Measurements from ENCODE around the gene WDR90.

Gene WDR90

DNA sequence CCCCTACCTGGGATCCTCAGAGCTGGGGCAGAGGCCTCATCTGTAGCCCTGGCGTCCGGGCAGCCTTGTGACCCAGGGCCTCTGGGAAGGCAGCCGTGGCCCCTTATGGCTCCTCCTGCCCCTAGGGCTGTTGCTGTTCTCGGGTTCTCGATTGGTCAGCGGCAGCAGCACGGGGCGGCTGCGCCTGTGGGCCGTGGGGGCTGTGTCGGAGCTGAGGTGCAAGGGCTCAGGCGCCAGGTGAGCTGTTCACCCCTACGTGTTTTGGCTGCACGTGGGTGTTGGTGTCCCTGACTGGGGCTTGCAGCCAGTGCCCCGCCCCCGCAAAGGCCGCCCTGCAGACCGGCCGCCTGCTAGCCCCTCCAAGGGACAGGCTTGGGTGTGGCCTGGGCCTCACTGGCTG is 12.9 kb downstream of the WDR90 start:
- DNase-seq, result no peak

DNA sequence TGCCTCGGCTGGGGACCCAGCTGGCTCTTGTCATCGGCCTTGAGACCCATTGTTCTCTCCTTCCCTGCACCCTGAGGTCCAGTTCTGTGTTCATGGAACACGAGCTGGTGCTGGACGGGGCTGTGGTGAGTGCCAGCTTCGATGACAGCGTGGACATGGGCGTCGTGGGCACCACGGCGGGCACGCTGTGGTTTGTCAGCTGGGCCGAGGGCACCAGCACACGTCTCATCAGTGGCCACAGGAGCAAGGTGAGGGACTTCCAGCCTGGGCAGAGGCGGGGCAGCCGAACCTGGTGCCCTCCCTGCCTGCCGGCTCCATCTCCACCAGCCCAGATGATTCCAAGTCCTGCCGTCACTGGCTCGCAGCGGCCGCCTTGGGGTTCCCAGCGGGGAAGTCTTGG is 13.4 kb downstream of the WDR90 start:
- DNase-seq, result no peak

DNA sequence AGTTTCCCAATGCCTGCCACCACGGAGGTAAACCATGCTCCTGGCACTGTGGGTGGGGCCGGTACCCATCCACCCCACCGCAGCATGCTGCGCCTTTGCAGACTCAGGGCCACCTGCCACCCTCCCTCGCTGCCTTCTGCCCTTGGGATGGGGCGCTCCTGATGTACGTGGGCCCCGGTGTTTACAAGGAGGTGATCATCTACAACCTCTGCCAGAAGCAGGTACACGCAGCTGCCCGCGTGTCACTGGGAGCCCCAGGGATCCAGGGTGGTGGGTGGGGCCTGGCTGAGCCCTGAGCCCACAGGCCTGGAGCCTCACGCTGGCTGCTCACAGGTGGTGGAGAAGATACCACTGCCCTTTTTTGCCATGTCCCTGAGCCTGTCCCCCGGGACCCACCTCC is 17.4 kb downstream of the WDR90 start:
- no peak for DNase-seq

DNA sequence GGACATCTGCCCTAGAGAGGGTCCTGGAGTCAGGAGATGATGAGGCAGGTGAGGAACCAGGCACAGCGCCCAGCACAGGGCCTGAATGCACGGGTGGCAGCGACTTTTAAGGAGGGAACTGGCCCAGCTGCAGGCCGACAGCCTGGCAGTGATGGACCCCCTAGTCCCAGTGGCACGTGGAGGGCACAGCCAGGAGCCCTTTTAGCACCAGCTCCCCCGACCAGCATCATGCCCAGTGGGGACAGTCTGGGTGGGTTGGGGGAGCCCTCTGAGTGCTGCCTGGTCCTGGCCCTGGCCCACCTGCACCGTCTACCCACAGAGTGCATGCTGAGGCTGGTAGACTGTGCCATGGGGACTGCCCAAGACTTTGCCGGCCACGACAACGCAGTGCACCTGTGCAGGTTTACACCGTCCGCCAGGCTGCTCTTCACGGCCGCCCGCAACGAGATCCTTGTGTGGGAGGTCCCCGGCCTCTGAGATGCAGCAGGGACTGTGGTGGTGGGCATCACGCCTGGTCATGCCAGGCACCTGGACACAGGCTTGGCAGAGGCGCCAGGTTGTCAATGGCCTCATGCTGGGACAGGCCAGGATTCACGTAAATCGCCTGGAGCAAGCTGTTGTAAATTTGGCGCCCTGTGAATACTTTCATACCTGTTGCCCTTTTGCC is 18.1 kb downstream of the WDR90 start:
- DNase-seq, result no peak

DNA sequence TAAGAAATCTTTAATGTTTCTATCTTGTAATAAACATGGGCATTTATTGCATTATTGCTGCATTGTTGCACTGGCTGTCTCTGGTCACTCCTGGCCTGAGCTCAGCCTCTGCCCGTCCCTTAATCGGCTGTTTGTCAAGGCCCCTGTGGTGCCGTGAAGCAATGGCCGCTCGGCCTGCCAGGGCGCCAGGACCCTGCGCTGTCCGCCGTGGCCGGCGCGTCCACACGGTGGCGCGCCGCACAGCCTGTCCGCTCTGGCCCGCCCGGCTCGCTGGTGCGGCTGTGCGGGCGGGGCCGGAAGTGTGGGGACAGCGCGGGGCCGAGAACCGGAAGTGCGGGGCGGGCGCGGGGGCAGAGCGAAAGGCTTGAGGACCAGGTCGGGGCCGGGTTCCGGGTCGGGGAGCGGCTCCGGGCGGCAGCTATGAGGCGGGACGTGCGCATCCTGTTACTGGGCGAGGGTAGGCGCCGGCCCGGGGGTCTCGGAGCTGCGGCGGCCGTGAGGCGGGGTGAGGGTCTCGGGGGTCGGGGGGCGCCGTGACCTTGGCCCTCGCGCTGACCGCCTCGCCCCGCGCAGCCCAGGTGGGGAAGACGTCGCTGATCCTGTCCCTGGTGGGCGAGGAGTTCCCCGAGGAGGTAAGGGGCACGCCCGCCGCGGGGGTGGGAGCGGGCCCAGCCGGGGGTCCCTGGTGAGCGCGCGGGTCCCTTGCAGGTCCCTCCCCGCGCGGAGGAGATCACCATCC is 18.8 kb downstream of the WDR90 start, which contains the start of gene RHOT2:
Gene RHOT2, plus strand, starts transcription at position 353 of the 739 bp plus-strand sequence. Its CDS starts 68 bp downstream, at position 421.
- peak; percentile 95 for DNase-seq

DNA sequence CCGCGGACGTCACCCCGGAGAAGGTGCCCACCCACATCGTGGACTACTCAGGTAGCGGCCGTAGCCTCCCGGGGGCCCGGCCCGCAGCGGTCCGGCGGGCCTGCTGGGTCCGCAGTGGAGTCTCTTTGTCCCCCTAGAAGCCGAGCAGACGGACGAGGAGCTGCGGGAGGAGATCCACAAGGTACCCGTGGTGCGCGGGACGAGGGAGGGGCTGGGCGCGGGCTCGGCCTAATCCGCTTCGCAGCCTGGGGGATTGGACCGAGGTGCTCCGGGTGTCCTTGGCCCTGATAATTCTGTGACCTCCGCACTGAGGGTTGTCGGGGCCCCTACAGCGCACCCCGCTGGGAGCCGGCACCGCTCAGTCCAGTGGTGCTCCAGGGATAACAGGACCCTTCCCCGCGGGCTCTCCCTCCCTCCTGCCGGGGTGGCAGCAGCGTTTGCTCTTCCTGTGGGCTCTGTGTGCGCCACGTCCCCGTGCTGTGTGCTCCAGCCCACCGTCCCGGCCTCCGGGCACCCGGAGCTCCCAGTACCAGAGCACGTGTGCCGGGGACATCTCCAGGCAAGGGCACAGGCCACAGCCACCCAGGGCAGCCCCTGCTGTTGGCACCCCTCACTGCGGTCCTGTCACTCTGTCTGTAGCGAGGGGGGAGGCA is 19.5 kb downstream of the WDR90 start:
- no peak for DNase-seq

DNA sequence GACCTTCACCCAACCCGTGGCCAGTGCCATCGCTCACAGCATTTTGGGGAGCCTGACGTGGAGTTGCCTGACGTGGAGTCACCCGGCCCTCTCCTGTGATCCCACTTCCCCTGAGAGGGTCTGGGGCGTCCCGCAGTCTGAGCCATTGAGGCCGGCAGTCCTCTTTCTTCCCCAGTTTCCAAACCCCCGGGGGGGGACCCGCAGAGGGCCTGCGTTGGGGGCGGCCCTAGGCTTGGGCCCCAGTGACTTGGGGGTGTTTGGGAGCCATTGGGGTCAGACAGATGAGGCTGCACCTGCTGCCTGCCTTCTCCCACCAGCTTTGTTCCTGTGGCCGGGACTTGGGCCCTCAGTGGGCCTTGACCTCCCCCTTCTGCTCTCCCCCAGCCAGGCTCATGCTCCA is 20.5 kb downstream of the WDR90 start:
- DNase-seq, result no peak

DNA sequence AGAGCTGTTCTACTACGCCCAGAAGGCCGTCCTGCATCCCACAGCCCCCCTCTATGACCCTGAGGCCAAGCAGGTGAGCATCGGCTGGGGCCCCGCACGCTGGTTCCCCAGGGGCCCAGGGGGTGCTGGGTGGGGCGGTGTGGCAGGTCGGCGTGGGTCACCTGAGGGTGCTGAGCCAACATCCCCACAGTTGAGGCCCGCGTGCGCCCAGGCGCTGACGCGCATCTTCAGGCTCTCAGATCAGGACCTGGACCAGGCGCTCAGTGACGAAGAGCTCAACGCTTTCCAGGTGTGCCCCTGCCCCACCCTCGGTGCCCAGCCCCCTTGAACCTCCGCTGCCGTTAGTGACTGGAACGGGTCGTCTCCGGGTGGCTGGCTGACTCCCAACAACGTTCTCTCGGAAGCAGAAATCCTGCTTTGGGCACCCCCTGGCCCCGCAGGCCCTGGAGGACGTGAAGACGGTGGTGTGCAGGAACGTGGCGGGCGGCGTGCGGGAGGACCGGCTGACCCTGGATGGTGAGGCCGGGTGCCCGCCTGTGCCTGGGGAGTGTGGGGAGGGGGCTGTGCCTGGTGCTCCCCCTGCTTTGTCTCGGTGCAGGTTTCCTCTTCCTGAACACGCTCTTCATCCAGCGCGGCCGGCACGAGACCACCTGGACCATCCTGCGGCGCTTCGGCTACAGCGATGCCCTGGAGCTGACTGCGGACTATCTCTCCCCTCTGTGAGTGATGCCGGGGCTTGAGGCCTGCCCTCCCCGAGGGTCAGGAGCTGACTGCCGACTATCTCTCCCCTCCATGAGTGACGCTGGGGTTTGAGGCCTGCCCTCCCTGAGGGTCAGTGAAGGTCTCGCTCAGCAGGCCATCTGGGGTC is 21.6 kb downstream of the WDR90 start:
- DNase-seq, result no peak

DNA sequence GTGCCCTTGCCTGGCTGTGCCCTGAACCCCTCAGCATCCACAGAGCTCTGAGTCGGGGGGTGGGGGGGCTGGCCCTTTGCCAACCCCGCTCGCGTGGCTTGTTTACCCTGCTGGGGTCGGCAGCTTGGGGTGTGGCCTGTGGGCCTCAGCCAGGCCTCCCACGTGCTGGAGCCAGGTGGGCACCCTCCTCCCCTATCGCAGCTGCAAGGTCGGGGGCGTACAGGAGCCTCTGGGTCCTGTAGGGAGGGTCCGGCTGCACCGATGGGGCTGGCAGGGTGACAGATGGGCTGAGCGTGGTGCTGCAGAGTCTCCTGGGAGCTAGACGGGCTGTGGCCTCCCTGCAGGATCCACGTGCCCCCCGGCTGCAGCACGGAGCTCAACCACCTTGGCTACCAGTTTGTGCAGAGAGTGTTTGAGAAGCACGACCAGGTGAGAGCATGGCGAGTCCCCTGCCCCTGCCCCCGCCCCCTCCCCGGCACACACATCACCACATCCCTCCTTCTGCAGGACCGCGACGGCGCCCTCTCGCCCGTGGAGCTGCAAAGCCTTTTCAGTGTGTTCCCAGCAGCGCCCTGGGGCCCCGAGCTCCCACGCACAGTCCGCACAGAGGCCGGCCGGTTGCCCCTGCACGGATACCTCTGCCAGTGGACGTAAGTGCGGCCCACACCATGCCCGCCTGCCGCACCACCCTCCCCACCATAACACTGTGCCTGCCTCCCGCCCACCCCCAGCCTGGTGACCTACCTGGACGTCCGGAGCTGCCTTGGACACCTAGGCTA is 22.4 kb downstream of the WDR90 start:
- DNase-seq, result no peak

DNA sequence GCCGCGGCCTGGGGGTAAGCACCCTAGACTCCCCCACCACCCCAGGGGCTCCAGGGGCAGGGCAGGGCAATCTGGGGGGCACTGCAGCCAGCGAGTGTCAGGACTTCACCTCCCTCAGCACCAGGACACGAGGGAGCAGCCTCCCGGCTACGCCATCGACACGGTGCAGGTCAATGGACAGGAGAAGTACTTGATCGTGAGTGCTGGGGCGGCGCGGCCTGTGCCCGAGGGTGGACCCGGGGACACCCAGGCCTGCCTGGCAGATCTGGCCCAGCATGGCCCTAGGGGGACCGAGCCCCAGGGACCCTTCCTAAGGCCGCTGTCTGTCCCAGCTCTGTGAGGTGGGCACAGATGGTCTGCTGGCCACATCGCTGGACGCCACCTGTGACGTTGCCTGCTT is 23.2 kb downstream of the WDR90 start:
- DNase-seq, result no peak

DNA sequence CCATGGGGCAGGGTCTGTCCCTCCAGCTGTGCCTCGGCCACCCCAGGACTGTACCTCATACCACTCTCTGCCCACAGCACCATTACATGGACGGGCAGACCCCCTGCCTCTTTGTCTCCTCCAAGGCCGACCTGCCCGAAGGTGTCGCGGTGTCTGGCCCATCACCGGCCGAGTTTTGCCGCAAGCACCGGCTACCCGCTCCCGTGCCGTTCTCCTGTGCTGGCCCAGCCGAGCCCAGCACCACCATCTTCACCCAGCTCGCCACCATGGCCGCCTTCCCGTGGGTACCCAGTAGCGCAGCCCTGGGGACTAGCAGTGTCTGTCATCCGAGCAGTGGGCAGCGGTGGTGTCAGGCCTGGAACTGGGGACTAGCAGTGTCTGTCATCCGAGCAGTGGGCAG is 23.7 kb downstream of the WDR90 start:
- DNase-seq, result no peak

DNA sequence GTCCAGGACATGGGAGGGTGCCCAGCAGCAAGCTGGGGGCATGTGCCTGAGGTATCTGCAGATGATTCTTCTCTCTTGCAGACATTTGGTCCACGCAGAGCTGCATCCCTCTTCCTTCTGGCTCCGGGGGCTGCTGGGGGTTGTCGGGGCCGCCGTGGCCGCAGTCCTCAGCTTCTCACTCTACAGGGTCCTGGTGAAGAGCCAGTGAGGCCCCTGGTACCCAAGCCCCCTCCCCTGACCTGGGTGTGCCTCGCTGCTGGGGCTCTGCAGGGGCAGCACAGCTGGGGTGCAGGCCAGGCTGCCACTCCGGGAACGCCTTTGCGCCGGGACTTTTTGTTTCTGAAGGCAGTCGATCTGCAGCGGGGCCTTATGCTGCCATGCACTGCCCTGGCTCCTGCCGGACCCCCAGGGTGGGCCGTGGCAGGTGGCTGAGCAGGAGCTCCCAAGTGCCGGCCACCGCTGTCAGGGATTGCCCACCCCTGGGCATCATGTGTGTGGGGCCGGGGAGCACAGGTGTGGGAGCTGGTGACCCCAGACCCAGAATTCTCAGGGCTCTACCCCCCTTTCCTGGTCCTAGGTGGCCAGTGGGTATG is 24.3 kb downstream of the WDR90 start:
- no peak for DNase-seq

DNA sequence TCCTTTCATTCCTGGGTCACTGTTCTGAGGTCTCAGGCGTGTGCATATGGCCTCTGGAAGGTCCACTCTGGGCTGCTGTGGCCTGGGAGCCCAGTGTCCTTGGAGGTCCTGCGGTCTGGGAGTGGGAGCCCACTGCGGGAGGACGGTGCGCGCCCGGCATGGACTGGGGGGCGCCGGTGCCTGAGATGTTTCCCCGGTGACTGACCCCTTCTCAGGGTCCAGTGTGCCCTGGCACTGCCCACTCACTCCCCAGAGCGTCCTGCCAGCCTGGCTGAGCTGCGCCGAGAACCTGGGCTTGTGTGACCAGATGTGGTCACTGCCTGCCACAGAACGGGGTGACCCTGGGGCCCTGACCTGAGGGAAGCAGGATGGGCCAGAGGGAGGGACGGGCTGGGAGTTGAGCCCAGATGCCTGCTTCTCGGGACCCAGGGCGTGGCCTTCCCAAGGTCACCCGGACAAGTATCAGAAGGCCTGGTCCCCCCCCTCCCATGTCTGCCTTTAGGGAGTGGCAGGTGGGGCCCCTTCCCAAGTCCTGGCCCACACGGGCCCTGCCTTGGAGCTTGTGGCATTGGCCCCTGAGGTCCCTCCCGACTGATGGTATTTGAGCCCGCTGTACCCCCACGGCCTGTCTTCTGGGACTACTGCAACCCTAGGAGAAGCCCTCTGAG is 25.2 kb downstream of the WDR90 start:
- DNase-seq, result no peak

DNA sequence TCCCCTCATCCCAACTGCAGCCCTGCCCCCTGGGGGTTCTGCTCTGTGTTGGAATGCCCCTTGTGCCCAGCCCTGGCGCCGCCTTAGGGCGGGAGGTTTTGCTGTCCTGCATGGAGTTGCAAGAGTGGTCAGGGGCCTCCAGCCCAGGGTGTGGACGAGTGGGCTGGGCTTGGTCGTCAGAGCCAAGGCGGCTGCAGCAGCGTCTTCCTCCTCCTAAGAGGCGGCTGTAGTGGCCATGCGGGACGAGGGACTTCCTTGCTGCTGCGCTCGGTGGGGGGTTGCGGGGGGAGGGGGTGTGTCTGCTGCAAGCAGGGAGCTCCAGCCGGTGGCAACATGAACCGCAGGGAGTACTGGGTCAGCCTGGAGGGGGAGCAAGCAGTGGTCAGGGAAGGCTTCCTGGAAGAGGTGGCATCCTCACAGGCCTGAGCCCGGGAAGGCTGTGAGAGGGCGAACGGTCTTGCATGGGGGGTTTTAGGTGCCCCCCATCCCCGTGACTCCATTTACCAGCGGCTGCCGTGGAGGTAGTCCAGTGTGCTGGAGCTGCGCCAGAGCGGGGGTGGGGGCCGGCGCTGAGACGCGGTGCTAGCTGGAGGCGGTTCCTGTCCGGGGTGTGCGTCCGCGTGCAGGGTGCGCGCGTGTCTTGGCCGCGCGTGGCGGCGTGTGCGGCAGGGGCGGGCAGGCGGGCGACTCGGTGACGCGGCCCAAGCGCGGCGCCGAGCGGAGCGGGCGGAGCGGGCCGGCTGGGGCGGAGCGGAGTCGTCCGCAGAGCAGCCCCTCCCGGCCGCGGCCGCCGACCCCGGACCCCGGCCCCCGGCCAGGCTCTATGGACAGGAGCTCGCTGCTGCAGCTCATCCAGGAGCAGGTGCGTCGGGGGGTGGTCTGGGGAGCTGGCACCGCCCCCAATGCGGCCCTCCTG is 26.1 kb downstream of the WDR90 start, which contains the start of gene RHBDL1:
Gene RHBDL1, plus strand, starts transcription at position 704 of the 916 bp plus-strand sequence. Its CDS starts 120 bp downstream, at position 824.
- no peak for DNase-seq

DNA sequence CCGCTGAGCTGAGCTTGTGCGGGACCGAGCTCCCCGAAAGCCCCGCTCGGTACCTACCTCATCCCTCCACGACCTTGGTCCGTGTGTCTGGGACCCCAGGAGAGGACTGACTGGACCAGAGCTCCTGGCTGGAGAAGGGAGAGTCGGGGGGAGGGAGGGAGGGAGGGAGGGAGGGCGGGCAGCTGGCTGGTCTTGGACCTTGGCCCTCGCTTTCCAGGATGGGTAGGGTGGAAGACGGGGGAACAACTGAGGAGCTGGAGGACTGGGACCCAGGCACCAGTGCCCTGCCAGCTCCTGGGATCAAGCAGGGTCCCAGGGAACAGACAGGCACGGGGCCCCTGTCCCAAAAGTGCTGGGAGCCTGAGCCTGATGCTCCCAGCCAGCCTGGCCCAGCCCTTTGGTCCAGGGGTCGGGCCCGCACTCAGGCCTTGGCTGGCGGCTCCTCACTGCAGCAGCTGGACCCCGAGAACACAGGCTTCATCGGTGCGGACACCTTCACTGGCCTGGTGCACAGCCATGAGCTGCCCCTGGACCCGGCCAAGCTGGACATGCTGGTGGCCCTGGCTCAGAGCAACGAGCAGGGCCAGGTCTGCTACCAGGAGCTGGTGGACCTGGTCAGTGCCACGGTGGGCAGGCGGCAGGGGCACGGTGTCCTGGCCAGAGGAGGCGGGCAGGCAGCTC is 26.9 kb downstream of the WDR90 start:
- DNase-seq, result no peak

DNA sequence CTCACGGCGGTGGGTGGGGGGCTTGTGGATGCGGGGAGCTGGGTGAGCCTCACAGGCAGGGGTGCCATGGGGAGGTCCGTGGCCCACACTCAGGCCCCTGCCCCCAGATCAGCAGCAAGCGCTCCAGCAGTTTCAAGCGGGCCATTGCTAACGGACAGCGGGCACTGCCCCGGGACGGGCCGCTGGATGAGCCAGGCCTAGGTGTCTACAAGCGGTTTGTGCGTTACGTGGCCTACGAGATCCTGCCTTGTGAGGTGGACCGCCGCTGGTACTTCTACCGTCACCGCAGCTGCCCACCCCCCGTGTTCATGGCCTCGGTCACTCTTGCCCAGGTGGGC is 27.4 kb downstream of the WDR90 start:
- no peak for DNase-seq

DNA sequence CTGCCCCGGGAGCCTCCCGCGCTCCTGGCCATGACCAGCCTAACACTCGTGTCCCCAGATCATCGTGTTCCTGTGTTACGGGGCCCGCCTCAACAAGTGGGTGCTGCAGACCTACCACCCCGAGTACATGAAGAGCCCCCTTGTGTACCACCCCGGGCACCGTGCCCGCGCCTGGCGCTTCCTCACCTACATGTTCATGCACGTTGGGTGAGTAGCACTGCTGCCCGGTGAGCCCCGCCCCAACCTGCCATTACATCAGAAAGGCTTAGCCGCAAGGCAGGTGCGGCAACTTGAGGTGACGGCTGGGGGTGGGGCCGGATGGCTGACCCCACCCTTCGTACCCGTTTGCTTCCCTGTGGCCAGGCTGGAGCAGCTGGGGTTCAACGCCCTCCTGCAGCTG is 27.7 kb downstream of the WDR90 start:
- no peak for DNase-seq

DNA sequence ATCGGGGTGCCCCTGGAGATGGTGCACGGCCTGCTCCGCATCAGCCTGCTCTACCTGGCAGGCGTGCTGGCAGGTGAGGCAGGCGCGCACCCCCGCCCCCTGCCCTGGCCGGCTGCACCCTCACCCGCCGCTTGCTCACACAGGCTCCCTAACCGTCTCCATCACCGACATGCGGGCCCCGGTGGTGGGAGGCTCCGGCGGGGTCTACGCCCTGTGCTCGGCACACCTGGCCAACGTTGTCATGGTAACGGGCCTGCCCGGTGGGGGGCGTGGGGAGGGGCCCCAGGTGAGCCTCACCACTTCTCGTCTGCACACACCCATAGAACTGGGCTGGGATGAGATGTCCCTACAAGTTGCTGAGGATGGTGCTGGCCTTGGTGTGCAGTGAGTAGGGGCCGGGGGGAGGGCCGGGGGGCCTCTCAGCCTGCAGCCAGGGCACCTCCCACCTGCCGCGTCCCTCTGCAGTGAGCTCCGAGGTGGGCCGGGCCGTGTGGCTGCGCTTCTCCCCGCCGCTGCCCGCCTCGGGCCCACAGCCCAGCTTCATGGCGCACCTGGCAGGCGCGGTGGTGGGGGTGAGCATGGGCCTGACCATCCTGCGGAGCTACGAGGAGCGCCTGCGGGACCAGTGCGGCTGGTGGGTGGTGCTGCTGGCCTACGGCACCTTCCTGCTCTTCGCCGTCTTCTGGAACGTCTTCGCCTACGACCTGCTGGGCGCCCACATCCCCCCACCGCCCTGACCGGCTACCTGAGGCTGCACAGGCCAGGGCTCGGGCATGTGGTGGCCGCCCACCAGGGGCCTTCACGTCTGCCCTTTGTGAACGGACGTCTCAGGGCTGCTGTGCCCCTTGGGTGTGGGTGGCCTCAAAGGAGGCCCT is 28.4 kb downstream of the WDR90 start:
- no peak for DNase-seq

Measured in stimulated activated CD8-positive, alpha-beta memory T cell treated with anti-CD3 and anti-CD28 coated beads, Interleukin-4, amount 100 ng/mL, for 48 hours (primary cell).